ENCODE measurements around the gene P2RX2. TPM values are rescaled to one million over a fixed set of nuclear protein-coding genes. Genes with fewer than 3 reads are reported as not detected.

The P2RX2 gene
- total RNA-seq, 1 donor from 2014 or later, result not detected

DNA sequence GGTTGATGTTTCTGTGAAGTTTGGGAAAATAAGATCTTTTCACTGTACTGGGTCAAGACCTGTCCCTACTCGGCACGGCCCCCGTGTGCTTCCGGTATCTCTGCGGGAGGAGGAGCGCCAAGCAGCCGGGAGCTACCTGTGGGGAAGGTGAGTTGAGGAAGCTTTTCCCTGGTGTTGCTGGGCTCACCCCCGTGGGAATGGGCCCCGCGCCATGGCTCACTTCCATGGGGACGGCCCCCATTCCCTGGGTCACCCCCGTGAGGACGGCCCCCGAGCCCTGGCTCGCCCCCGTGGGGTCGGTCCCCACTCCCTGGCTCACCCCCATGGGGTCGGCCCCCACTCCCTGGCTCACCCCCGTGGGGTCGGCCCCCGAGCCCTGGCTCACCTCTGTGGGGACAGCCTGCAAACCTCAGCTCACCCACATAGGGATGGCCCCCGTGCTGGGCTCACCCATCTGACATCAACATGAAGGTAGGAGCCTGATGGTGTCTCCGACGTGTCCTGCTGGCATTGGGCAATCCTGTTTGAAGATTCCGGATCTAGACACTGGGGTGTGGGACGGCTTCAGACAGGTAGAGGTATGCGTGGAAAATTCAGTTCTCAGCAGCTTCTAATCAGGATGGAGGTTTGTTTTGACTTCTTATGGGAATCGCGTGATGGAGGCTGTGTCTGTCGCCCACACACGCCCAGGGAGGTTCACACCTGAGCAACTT, 17.2 kb upstream of the P2RX2 start:
- Histone ChIP-seq H3F3A (ENCODE audit: low read depth) (peaks cover 19% of the 10 kb centered on the region), H3K27me3 (peaks cover 92% of the 10 kb centered on the region), H3K27ac (no peak overlapping the region), H3K4me2 (no peak overlapping the region), H3K9me3 (ENCODE audit: low read depth) (no peaks in the 10 kb centered on the region), H3K4me3 (no peak overlapping the region), H3K9ac (no peak overlapping the region), H4K20me1 (ENCODE audit: low read depth) (peaks cover 4% of the 10 kb centered on the region), H3K79me2 (ENCODE audit: low read depth) (no peaks in the 10 kb centered on the region), H3K36me3 (no peaks in the 10 kb centered on the region), H2AFZ (replicated peaks) (no peak overlapping the region), H3K4me1 (peaks cover 12% of the 10 kb centered on the region)
- Mint-ChIP-seq H3K27ac (peak overlapping the region; percentile 85), H3K4me3 (no peak overlapping the region), H3K4me1 (peaks cover 42% of the 10 kb centered on the region), H3K9me3 (peaks cover 2% of the 10 kb centered on the region), H3K27me3 (ENCODE audit: insufficient read depth, low read depth) (peaks cover 14% of the 10 kb centered on the region), H3K36me3 (no peaks in the 10 kb centered on the region)
- no peak for DNase-seq (ENCODE audit: low spot score)
- TF ChIP-seq EZH2phosphoT487 (IDR thresholded peaks at IDR 0.05) (no peak), EZH2 (IDR thresholded peaks at IDR 0.05) (no peak)
- TF ChIP-seq, protein P1, sequence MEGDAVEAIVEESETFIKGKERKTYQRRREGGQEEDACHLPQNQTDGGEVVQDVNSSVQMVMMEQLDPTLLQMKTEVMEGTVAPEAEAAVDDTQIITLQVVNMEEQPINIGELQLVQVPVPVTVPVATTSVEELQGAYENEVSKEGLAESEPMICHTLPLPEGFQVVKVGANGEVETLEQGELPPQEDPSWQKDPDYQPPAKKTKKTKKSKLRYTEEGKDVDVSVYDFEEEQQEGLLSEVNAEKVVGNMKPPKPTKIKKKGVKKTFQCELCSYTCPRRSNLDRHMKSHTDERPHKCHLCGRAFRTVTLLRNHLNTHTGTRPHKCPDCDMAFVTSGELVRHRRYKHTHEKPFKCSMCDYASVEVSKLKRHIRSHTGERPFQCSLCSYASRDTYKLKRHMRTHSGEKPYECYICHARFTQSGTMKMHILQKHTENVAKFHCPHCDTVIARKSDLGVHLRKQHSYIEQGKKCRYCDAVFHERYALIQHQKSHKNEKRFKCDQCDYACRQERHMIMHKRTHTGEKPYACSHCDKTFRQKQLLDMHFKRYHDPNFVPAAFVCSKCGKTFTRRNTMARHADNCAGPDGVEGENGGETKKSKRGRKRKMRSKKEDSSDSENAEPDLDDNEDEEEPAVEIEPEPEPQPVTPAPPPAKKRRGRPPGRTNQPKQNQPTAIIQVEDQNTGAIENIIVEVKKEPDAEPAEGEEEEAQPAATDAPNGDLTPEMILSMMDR (IDR thresholded peaks at IDR 0.05), result no peak

DNA sequence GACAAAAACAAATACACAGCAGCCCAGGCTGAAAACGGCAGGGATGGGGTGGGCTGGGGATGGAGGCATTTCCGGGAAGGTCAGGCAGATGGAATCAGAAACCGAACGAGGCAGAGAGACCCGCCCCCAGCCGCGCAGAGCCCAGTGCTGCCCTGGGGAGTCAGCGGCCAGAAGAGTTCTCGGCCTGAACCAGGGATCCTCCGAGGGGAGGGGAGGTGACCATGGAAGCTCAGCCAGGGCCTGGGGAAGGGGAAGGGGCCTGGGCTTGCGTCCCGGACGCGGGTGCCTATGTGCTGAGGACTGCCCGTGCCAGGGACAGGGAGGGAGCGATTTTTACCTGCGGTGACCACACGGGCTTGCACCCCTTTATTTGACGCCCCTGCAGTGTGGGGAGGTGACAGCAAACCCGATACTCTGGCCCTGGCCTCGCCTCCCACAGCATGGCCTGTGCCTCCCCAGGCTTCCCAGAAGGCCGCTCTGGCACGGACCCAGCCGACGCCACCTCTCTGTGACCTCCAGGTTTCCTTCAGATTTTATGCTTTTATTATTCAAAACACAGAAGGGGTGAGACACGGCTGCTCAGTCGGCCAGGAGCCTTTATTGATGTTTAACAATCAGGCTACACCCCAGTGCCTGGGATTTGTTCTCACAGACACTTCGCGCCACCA, 15.9 kb upstream of the P2RX2 start:
- DNase-seq (ENCODE audit: low spot score), result peak; percentile 53
- Histone ChIP-seq H3K27ac (no peak overlapping the region), H3K79me2 (ENCODE audit: low read depth) (no peaks in the 10 kb centered on the region), H4K20me1 (ENCODE audit: low read depth) (peaks cover under 1% of the 10 kb centered on the region), H3K9me3 (ENCODE audit: low read depth) (no peaks in the 10 kb centered on the region), H3K4me3 (no peak overlapping the region), H3K36me3 (no peaks in the 10 kb centered on the region), H3K4me2 (peak overlapping the region; percentile 35), H3K4me1 (peaks cover 12% of the 10 kb centered on the region), H3F3A (ENCODE audit: low read depth) (peaks cover 11% of the 10 kb centered on the region), H2AFZ (replicated peaks) (no peak overlapping the region), H3K27me3 (peaks cover 92% of the 10 kb centered on the region), H3K9ac (no peak overlapping the region)
- H3K27ac Mint-ChIP-seq, result peak overlapping the region; percentile 95
- TF ChIP-seq EZH2 (IDR thresholded peaks at IDR 0.05) (no peak), EZH2phosphoT487 (IDR thresholded peaks at IDR 0.05) (no peak)
- H3K4me1 Mint-ChIP-seq, result peaks cover 49% of the 10 kb centered on the region
- peak overlapping the region; percentile 46 for H3K4me3 Mint-ChIP-seq
- H3K36me3 Mint-ChIP-seq, result no peaks in the 10 kb centered on the region
- H3K9me3 Mint-ChIP-seq, result peaks cover 2% of the 10 kb centered on the region
- H3K27me3 Mint-ChIP-seq (ENCODE audit: insufficient read depth, low read depth), result peaks cover 15% of the 10 kb centered on the region

DNA sequence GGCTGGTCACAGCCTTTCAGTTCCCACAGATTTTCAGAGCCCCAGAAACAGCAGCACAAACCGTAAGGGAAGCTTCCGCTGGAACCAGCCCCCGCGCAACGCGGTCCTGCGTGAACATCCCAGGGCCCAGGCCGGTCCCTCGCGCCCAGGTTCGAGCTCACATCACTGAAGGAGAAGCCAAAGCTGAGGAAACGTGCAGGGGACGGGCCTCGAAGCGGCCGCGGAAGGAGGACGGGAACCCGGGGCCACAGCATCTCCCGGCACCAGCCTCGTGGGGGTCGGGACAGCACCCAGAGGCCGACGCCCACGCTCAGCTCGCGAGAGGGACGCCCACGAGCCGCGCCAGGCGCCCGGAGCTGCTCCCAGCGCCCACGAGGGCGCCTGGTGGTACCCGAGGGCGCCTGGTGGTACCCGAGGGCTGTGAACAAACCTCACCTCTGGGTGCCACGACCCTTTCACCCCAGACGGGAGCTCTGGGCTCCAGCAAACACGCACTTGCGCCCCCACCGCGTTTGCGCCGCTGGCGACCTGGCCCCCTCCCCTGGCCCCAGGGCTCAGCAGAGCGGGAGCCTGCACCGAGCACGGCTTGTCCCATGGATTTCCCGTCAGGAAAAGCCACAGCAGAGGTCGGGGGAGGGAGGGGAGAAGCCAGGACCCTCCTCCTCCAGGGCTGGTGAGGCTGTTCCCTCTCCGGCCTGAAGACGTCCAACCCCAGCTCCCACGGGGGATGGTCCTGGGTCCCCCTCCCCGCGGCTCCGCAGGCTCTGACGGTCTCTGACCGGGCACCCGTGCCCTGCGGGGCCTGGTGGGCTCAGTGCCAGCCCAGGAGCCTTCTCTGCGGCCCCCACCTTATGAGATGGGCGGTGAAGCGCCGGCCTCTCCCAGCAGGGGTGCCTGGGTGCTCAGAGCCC, 15.1 kb upstream of the P2RX2 start:
- no peak overlapping the region for H2AFZ ChIP-seq (replicated peaks)
- H4K20me1 ChIP-seq (ENCODE audit: low read depth), result no peaks in the 10 kb centered on the region
- H3K9me3 Mint-ChIP-seq, result peaks cover 2% of the 10 kb centered on the region
- H3K4me3 Mint-ChIP-seq, result peak overlapping the region; percentile 46
- TF ChIP-seq EZH2phosphoT487 (IDR thresholded peaks at IDR 0.05), result no peak
- TF ChIP-seq, protein P1 (IDR thresholded peaks at IDR 0.05), result no peak
- TF ChIP-seq EZH2 (IDR thresholded peaks at IDR 0.05), result no peak
- peaks cover 20% of the 10 kb centered on the region for H3K27me3 Mint-ChIP-seq (ENCODE audit: insufficient read depth, low read depth)
- peaks cover 57% of the 10 kb centered on the region for H3K4me1 Mint-ChIP-seq
- H3K27me3 ChIP-seq, result peaks cover 99% of the 10 kb centered on the region
- H3K9me3 ChIP-seq (ENCODE audit: low read depth), result no peaks in the 10 kb centered on the region
- peaks cover 12% of the 10 kb centered on the region for H3K4me1 ChIP-seq
- H3K9ac ChIP-seq, result no peak overlapping the region
- no peaks in the 10 kb centered on the region for H3K36me3 ChIP-seq
- H3K4me3 ChIP-seq, result no peak overlapping the region
- peak overlapping the region; percentile 95 for H3K27ac Mint-ChIP-seq
- peaks cover 10% of the 10 kb centered on the region for H3F3A ChIP-seq (ENCODE audit: low read depth)
- no peaks in the 10 kb centered on the region for H3K79me2 ChIP-seq (ENCODE audit: low read depth)
- H3K27ac ChIP-seq, result no peak overlapping the region
- no peaks in the 10 kb centered on the region for H3K36me3 Mint-ChIP-seq
- H3K4me2 ChIP-seq, result peak overlapping the region; percentile 31
- DNase-seq (ENCODE audit: low spot score), result no peak

Data from neural progenitor cell (in vitro differentiated cells).